ENCODE results near the gene TELO2. TPM values are rescaled to one million over a fixed set of nuclear protein-coding genes. Genes with fewer than 3 reads are reported as not detected.
A peak's percentile ranks its signal among the peaks of the same experiment; 100 is the strongest.

Gene TELO2
- total RNA-seq, 4 donors from 2014 or later = 23.1 to 40.0 (median 34.1) TPM

DNA sequence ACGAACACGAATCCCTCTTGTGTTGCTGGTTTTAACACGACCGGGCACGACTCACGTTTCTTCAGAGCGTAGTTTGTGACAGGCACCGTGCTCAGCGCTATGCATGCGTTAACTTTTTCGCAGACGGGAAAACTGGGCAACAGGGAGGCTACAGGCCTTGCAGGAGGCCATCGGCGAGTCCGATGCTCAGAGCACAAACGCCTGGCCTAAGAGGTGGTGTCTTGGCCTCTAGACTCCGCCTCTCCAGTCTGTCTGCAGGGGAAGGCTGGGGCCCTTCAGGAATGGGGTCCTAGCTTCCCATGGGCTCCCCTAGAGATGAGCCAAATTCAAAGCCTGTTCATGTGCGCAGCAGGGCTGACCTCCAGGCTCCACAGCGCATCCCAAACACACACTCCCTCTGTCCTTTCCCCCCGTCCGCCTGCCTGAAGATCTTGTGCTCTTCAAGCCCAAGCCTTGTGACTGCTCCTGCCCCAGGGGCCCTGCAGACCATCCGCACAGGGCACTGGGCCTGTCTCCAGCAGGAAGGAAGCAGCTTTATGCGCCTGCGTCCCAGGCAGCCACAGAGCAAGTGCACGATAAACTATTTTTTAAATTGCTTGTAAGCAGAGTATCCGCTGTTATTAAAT is 21.5 kb upstream of the TELO2 start:
- WGBS, 2 donors = 68 to 85% methylated on average over 26 of the region's 26 CpGs
- no peak for DNase-seq (ENCODE audit: low spot score in 2 of 2)
- H3K4me3 ChIP-seq (ENCODE audit: low read depth, poor library complexity, severe bottlenecking) = no peak overlapping the region
- no peak for TF ChIP-seq POLR2A (IDR thresholded peaks at IDR 0.05)
- TF ChIP-seq, protein P1, sequence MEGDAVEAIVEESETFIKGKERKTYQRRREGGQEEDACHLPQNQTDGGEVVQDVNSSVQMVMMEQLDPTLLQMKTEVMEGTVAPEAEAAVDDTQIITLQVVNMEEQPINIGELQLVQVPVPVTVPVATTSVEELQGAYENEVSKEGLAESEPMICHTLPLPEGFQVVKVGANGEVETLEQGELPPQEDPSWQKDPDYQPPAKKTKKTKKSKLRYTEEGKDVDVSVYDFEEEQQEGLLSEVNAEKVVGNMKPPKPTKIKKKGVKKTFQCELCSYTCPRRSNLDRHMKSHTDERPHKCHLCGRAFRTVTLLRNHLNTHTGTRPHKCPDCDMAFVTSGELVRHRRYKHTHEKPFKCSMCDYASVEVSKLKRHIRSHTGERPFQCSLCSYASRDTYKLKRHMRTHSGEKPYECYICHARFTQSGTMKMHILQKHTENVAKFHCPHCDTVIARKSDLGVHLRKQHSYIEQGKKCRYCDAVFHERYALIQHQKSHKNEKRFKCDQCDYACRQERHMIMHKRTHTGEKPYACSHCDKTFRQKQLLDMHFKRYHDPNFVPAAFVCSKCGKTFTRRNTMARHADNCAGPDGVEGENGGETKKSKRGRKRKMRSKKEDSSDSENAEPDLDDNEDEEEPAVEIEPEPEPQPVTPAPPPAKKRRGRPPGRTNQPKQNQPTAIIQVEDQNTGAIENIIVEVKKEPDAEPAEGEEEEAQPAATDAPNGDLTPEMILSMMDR (IDR thresholded peaks at IDR 0.05) = no peak
- intact Hi-C loops (cut with DNase I; ENCODE audit: low total_unique reads) = no loop called here

DNA sequence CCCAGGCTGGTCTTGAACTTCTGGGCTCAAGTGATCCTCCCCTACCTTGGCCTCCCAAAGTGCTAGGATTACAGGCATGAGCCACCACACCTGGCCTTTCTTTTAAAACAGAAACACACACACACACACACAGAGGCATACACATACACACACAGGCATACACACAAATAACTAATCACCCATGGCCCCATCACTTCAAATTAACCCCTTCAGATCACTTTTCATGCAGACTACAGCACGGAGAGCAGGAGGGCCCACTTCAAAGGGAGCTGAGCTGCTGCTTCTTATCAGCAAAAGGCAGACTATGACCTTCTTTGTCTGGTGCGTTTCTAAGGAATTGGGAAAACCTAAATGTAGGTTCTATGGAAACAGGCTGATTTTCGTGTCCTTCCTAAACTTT is 20.2 kb upstream of the TELO2 start:
- no peak overlapping the region for H3K4me3 ChIP-seq (ENCODE audit: low read depth, poor library complexity, severe bottlenecking)
- no peak for DNase-seq (ENCODE audit: low spot score in 2 of 2)
- intact Hi-C loops (cut with DNase I; ENCODE audit: low total_unique reads) = no loop called here
- 73 to 76% methylated on average over 3 of the region's 3 CpGs for WGBS, 2 donors
- TF ChIP-seq, protein P1 (IDR thresholded peaks at IDR 0.05) = no peak
- no peak for TF ChIP-seq POLR2A (IDR thresholded peaks at IDR 0.05)

DNA sequence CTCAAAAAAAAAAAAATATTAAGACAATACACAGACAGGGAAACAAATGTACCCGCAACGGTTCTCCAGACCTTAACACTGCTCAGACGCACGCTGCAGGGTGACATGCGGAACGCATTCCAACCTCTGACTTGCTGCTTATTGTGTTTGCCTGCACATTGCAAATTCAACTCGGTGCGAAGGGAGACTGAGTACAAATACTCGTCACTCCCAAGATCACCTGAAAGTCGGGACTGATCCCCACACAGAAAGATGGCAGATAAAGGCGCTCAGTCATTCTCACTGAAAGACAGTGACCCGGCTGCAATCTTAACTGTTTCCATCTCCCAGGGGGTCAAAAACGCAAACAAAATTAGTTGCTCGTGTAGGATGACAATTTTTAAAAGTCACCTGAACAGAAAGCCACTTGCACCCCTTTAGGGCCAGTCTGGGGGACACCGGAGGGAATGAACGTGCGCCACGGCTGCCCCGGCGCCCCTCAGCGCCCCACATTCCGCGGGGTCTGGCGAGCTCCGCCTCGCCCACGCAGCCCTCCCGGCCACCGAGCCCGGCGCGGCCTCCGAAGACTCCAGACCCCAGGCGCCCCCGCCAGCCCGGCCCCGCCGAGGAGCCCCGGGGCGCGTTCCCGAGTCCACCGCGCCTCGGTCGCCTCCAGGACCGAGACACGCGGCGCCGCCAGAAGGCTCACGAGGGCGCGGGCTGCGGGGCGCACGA is 18.9 kb upstream of the TELO2 start:
- DNase-seq (ENCODE audit: low spot score in 2 of 2) = no peak
- intact Hi-C loops (cut with DNase I; ENCODE audit: low total_unique reads) = no loop called here
- peak overlapping the region; percentile 80 for H3K4me3 ChIP-seq (ENCODE audit: low read depth, poor library complexity, severe bottlenecking)
- TF ChIP-seq, protein P1 (IDR thresholded peaks at IDR 0.05) = no peak
- TF ChIP-seq POLR2A (IDR thresholded peaks at IDR 0.05) = no peak
- 13 to 17% methylated on average over 28 to 31 of the region's 57 CpGs for WGBS, 2 donors

DNA sequence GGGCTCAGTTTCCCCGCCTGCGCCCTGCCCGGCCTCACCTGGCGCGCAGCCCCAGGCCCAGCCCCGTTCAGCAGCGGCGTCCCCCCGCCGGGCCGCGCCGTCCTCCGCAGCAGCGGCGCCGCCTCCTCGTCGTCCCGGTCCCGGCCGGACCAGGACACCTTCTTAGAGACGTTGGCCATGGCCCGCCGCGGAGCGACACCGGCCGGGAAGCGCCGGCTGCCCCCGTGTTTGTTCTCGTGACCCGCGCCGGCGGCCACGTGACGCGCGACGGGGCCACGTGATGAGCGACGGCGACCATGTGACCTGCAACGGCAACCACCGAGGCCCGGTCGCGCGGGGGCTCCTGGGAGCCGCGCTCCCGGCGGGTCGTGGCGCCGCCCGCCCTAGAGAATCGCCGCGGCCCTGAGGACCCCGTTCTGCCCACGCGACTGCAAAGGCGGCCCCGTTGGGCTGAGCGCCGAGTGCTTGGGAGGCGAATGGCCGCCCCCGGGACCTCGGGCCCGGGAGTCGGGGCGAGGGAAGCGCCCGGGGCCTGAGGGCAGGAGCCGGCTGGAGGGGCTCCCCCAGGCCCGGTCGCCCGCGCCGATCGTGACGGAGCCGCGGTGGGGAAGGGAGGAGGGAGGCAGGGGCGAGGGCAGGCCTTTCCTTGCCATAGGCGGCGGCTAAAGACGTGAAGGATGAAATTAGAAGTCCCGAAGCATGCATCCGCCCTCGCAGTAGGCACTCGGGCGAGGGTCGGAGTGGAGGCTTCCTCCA is 18.2 kb upstream of the TELO2 start, which contains the start of gene CLCN7:
Gene CLCN7 (minus strand): TSS at position 233 of the 756 bp plus-strand sequence. CDS start 54 bp downstream, at position 179.
- DNase-seq (ENCODE audit: low spot score in 2 of 2) = peak; percentile 90 to 98
- intact Hi-C loops (cut with DNase I; ENCODE audit: low total_unique reads) = no loop called here
- 0% methylated on average over 23 to 47 of the region's 99 CpGs for WGBS, 2 donors
- H3K4me3 ChIP-seq (ENCODE audit: low read depth, poor library complexity, severe bottlenecking) = peak within 1 kb of the TSS; percentile 80
- TF ChIP-seq, protein P1 (IDR thresholded peaks at IDR 0.05) = no peak
- TF ChIP-seq POLR2A (IDR thresholded peaks at IDR 0.05) = peak in 1 of 2 donors; percentile 67

DNA sequence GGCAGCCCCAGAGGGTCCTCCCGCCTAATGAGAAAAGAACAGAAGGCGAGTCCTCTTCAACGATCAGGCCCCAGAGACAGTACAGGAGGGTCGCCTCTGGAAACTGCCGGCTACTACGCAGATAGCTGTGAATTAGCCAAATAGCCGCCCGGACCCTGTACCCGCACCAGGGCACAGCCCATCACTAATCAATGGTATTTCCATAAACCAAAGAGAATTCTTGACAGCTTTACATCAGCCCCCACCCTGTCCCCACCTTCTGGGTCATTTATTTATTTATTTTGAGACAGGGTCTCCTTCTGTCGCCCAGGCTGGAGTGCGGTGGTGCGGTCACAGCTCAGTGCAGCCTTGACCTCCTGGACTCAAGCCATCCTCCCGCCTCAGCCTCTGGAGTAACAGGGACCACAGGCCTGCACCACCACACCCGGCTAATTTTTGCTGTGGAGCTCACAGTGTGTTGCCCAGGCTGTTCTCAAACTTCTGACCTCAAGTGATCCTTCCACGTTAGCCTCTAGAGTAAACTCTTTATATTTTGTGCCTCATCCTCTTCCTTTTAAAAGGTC is 17.5 kb upstream of the TELO2 start:
- DNase-seq (ENCODE audit: low spot score in 2 of 2) = no peak
- no peak for TF ChIP-seq POLR2A (IDR thresholded peaks at IDR 0.05)
- TF ChIP-seq, protein P1 (IDR thresholded peaks at IDR 0.05) = no peak
- intact Hi-C loops (cut with DNase I; ENCODE audit: low total_unique reads) = no loop called here
- peak overlapping the region; percentile 80 for H3K4me3 ChIP-seq (ENCODE audit: low read depth, poor library complexity, severe bottlenecking)
- whole genome bisulfite sequencing, 2 donors = 55 to 58% methylated on average over 15 of the region's 15 CpGs

All from lower leg skin (tissue), 4 donors.